HG02623 (cell line): Measurements from ENCODE around the gene ABL2.
"Not testable (repeated sequence)": the region's sequence is repeated elsewhere in the genome, so short reads cannot be mapped to it uniquely, and the experiment has no call there.

ENCODE experiments used
- ATAC-seq: cut with Tn5 transposase; IDR thresholded peaks from one replicate; pipeline ENCODE4 v1.9.1; 2021; ENCODE audit warnings: moderate library complexity; ENCODE audit not compliant: unreplicated experiment

ABL2 gene

GRCh38 chr1:179229214-179230140 is at the start of gene ABL2:
Gene ABL2, minus strand, starts transcription at chr1:179229677. Its CDS starts 280 bp downstream, at chr1:179229397.
- peak; percentile 45 for ATAC-seq

- ATAC-seq = no peak
Measured at GRCh38 chr1:179278920-179279319, 49.4 kb upstream of the ABL2 start.

- ATAC-seq = not testable (repeated sequence)
Measured at GRCh38 chr1:179274424-179274823, 44.9 kb upstream of the ABL2 start.

- ATAC-seq = no peak
Measured at GRCh38 chr1:179269071-179269470, 39.6 kb upstream of the ABL2 start.

- no peak for ATAC-seq
Measured at GRCh38 chr1:179264507-179264906, 35.0 kb upstream of the ABL2 start.

- no peak for ATAC-seq
Measured at GRCh38 chr1:179263121-179263520, 33.6 kb upstream of the ABL2 start.

GRCh38 chr1:179262183-179262582 is 32.7 kb upstream of the ABL2 start:
- no peak for ATAC-seq

GRCh38 chr1:179253286-179253972 is 24.0 kb upstream of the ABL2 start:
- ATAC-seq = no peak

GRCh38 chr1:179252606-179253005 is 23.1 kb upstream of the ABL2 start:
- no peak for ATAC-seq

GRCh38 chr1:179251675-179252074 is 22.2 kb upstream of the ABL2 start:
- ATAC-seq = no peak

GRCh38 chr1:179247923-179248322 is 18.4 kb upstream of the ABL2 start:
- no peak for ATAC-seq

- ATAC-seq = not testable (repeated sequence)
Measured at GRCh38 chr1:179245426-179245825, 15.9 kb upstream of the ABL2 start.

GRCh38 chr1:179241530-179242097 is 12.1 kb upstream of the ABL2 start:
- no peak for ATAC-seq

- ATAC-seq = no peak
Measured at GRCh38 chr1:179237222-179237621, 7.7 kb upstream of the ABL2 start.

- no peak for ATAC-seq
Measured at GRCh38 chr1:179234863-179235262, 5.4 kb upstream of the ABL2 start.

- no peak for ATAC-seq
Measured at GRCh38 chr1:179231923-179232322, 2.4 kb upstream of the ABL2 start.

GRCh38 chr1:179230721-179231120 is 1.2 kb upstream of the ABL2 start:
- ATAC-seq = no peak

GRCh38 chr1:179230251-179230650 is 774 bp upstream of the ABL2 start:
- no peak for ATAC-seq

- ATAC-seq = peak; percentile 19
Measured at GRCh38 chr1:179228783-179229213, 679 bp downstream of the ABL2 start.

- no peak for ATAC-seq
Measured at GRCh38 chr1:179226738-179227137, 2.7 kb downstream of the ABL2 start.

GRCh38 chr1:179224466-179224865 is 5.0 kb downstream of the ABL2 start:
- ATAC-seq = not testable (repeated sequence)

- not testable (repeated sequence) for ATAC-seq
Measured at GRCh38 chr1:179221121-179221520, 8.4 kb downstream of the ABL2 start.
